ENCODE data around the gene GFPT2. TPM values are rescaled to one million over a fixed set of nuclear protein-coding genes. Genes with fewer than 3 reads are reported as not detected.

Gene GFPT2
- total and polyA plus RNA-seq, 4 experiments from 2014 or later: 0.12 to 1.00 (median 0.13) TPM; not detected in 1

- Mint-ChIP-seq H3K27me3 (no peaks in the 10 kb centered on the region), H3K4me3 (no peak overlapping the region), H3K4me1 (peaks cover 0 to 5% (median 0%) of the 10 kb centered on the region in 4 donors), H3K27ac (peak overlapping the region in 1 of 7 donors; percentile 71), H3K36me3 (no peaks in the 10 kb centered on the region), H3K9me3 (no peaks in the 10 kb centered on the region)
- H3K4me3 ChIP-seq (ENCODE audit: low read length in 2 of 2): no peak overlapping the region
- DNase-seq: no peak
- CTCF ChIA-PET (ENCODE audit: partially characterized antibody): interaction anchor here (1.5 to 6.2 kb wide), 2 partner anchors 9 to 34 kb away, joined by 4 to 56 read pairs; no protein-coding TSS in a partner anchor
- POLR2A ChIA-PET (ENCODE audit: partially characterized antibody): no interaction called here
- intact Hi-C loops (cut with micrococcal nuclease): no loop called here
- no peak overlapping the region for H3K27ac ChIP-seq (ENCODE audit: low read depth, low read length)
- no peaks in the 10 kb centered on the region for H3K27me3 ChIP-seq (ENCODE audit: insufficient read depth, low read length)
- no peaks in the 10 kb centered on the region for H3K4me1 ChIP-seq (ENCODE audit: insufficient read depth, low read length)
- no peaks in the 10 kb centered on the region for H3K9me3 ChIP-seq (ENCODE audit: control insufficient read depth in 1 of 2, low read length in 2 of 2)
- no peaks in the 10 kb centered on the region for H3K36me3 ChIP-seq (ENCODE audit: insufficient read depth, low read length)
These were observed 28.6 kb downstream of the GFPT2 start for GRCh38 chr5:180324601-180324950.

GRCh38 chr5:180323941-180324600 lies 29.1 kb downstream of the GFPT2 start:
- no peak overlapping the region for H3K4me3 ChIP-seq (ENCODE audit: low read length in 2 of 2)

GRCh38 chr5:180323160-180323559 lies 30.0 kb downstream of the GFPT2 start:
- CTCF ChIA-PET (ENCODE audit: partially characterized antibody): interaction anchor here (1.5 kb wide), 1 partner anchor 32 kb away, joined by 4 read pairs; no protein-coding TSS in a partner anchor
- Histone ChIP-seq H3K27me3 (ENCODE audit: insufficient read depth, low read length) (no peaks in the 10 kb centered on the region), H3K4me1 (ENCODE audit: insufficient read depth, low read length) (no peaks in the 10 kb centered on the region), H3K4me3 (ENCODE audit: low read length in 2 of 2) (no peak overlapping the region), H3K9me3 (ENCODE audit: control insufficient read depth in 1 of 2, low read length in 2 of 2) (no peaks in the 10 kb centered on the region), H3K27ac (ENCODE audit: low read depth, low read length) (no peak overlapping the region), H3K36me3 (ENCODE audit: insufficient read depth, low read length) (no peaks in the 10 kb centered on the region)
- DNase-seq: no peak
- Mint-ChIP-seq H3K36me3 (no peaks in the 10 kb centered on the region), H3K9me3 (no peaks in the 10 kb centered on the region), H3K4me3 (no peak overlapping the region), H3K27me3 (peaks cover 1 to 4% of the 10 kb centered on the region in 2 donors), H3K27ac (no peak overlapping the region), H3K4me1 (no peaks in the 10 kb centered on the region)
- intact Hi-C loops (cut with micrococcal nuclease): no loop called here
- POLR2A ChIA-PET (ENCODE audit: partially characterized antibody): no interaction called here

More at GRCh38 chr5:180323941-180324600, 29.1 kb downstream of the GFPT2 start:
- H3K4me1 ChIP-seq (ENCODE audit: insufficient read depth, low read length): no peaks in the 10 kb centered on the region
- H3K4me3 Mint-ChIP-seq: no peak overlapping the region
- ChIA-PET POLR2A (ENCODE audit: partially characterized antibody) (no interaction called here), CTCF (ENCODE audit: partially characterized antibody) (interaction anchor here (1.5 to 6.2 kb wide), 2 partner anchors 9 to 33 kb away, joined by 4 to 56 read pairs; no protein-coding TSS in a partner anchor)
- no peaks in the 10 kb centered on the region for H3K9me3 Mint-ChIP-seq
- H3K4me1 Mint-ChIP-seq: peaks cover 0 to 5% (median 0%) of the 10 kb centered on the region in 4 donors
- H3K27ac ChIP-seq (ENCODE audit: low read depth, low read length): no peak overlapping the region
- intact Hi-C loops (cut with micrococcal nuclease): no loop called here
- H3K36me3 ChIP-seq (ENCODE audit: insufficient read depth, low read length): no peaks in the 10 kb centered on the region
- H3K9me3 ChIP-seq (ENCODE audit: control insufficient read depth in 1 of 2, low read length in 2 of 2): no peaks in the 10 kb centered on the region
- no peaks in the 10 kb centered on the region for H3K27me3 Mint-ChIP-seq
- H3K36me3 Mint-ChIP-seq: no peaks in the 10 kb centered on the region
- DNase-seq: no peak
- peak overlapping the region in 1 of 7 donors; percentile 43 for H3K27ac Mint-ChIP-seq
- no peaks in the 10 kb centered on the region for H3K27me3 ChIP-seq (ENCODE audit: insufficient read depth, low read length)

- H3K36me3 Mint-ChIP-seq: no peaks in the 10 kb centered on the region
- H3K4me3 Mint-ChIP-seq: no peak overlapping the region
- intact Hi-C loops (cut with micrococcal nuclease): loop anchor here (10.0 kb wide), 1 partner anchor 114 kb away; the partner anchor contains the start of gene RASGEF1C
These were observed 34.6 kb downstream of the GFPT2 start for GRCh38 chr5:180318456-180319089.

GRCh38 chr5:180316586-180316985 lies 36.5 kb downstream of the GFPT2 start:
- Mint-ChIP-seq H3K4me3 (no peak overlapping the region), H3K27me3 (peaks cover 3 to 6% of the 10 kb centered on the region in 2 donors), H3K4me1 (peaks cover 0 to 15% (median 4%) of the 10 kb centered on the region in 4 donors), H3K27ac (peak overlapping the region in 1 of 7 donors; percentile 52), H3K36me3 (no peaks in the 10 kb centered on the region), H3K9me3 (peaks cover 0 to under 1% (median 0%) of the 10 kb centered on the region in 8 donors)
- H3K27ac ChIP-seq (ENCODE audit: low read depth, low read length): no peak overlapping the region
- H3K9me3 ChIP-seq (ENCODE audit: control insufficient read depth in 1 of 2, low read length in 2 of 2): no peaks in the 10 kb centered on the region
- no peak for DNase-seq
- no peaks in the 10 kb centered on the region for H3K27me3 ChIP-seq (ENCODE audit: insufficient read depth, low read length)
- no peaks in the 10 kb centered on the region for H3K36me3 ChIP-seq (ENCODE audit: insufficient read depth, low read length)
- POLR2A ChIA-PET (ENCODE audit: partially characterized antibody): interaction anchor here (1.5 kb wide), 1 partner anchor 24 kb away, joined by 25 read pairs; the partner anchor contains the start of gene MAPK9
- intact Hi-C loops (cut with micrococcal nuclease): loop anchor here (10.0 kb wide), 1 partner anchor 112 kb away; the partner anchor contains the start of gene RASGEF1C
- H3K4me1 ChIP-seq (ENCODE audit: insufficient read depth, low read length): no peaks in the 10 kb centered on the region
- CTCF ChIA-PET (ENCODE audit: partially characterized antibody): interaction anchor here (0.9 to 4.5 kb wide), 11 partner anchors 10 to 154 kb away, joined by 3 to 130 read pairs (median 9); partner anchors contain the start of gene MAPK9
- no peak overlapping the region for H3K4me3 ChIP-seq (ENCODE audit: low read length in 2 of 2)

More at GRCh38 chr5:180318456-180319089, 34.6 kb downstream of the GFPT2 start:
- Histone ChIP-seq H3K4me3 (ENCODE audit: low read length in 2 of 2) (no peak overlapping the region), H3K27me3 (ENCODE audit: insufficient read depth, low read length) (no peaks in the 10 kb centered on the region), H3K4me1 (ENCODE audit: insufficient read depth, low read length) (no peaks in the 10 kb centered on the region), H3K27ac (ENCODE audit: low read depth, low read length) (no peak overlapping the region), H3K36me3 (ENCODE audit: insufficient read depth, low read length) (no peaks in the 10 kb centered on the region), H3K9me3 (ENCODE audit: control insufficient read depth in 1 of 2, low read length in 2 of 2) (no peaks in the 10 kb centered on the region)
- ChIA-PET POLR2A (ENCODE audit: partially characterized antibody) (no interaction called here), CTCF (ENCODE audit: partially characterized antibody) (interaction anchor here (1.6 to 2.9 kb wide), 2 partner anchors 10 to 16 kb away, joined by 4 to 32 read pairs; no protein-coding TSS in a partner anchor)
- H3K9me3 Mint-ChIP-seq: no peaks in the 10 kb centered on the region
- no peak for DNase-seq
- H3K4me1 Mint-ChIP-seq: peaks cover 0 to 15% (median 4%) of the 10 kb centered on the region in 4 donors
- H3K27me3 Mint-ChIP-seq: peaks cover 3 to 6% of the 10 kb centered on the region in 2 donors
- H3K27ac Mint-ChIP-seq: no peak overlapping the region

- Histone ChIP-seq H3K36me3 (ENCODE audit: insufficient read depth, low read length) (no peaks in the 10 kb centered on the region), H3K27me3 (ENCODE audit: insufficient read depth, low read length) (no peaks in the 10 kb centered on the region), H3K4me1 (ENCODE audit: insufficient read depth, low read length) (no peaks in the 10 kb centered on the region), H3K9me3 (ENCODE audit: control insufficient read depth in 1 of 2, low read length in 2 of 2) (no peaks in the 10 kb centered on the region), H3K4me3 (ENCODE audit: low read length in 2 of 2) (no peak overlapping the region), H3K27ac (ENCODE audit: low read depth, low read length) (no peak overlapping the region)
- ChIA-PET POLR2A (ENCODE audit: partially characterized antibody) (interaction anchor here (0.8 to 1.5 kb wide), 2 partner anchors 20 to 23 kb away, joined by 3 to 25 read pairs; partner anchors contain the start of gene MAPK9), CTCF (ENCODE audit: partially characterized antibody) (interaction anchor here (0.9 to 4.5 kb wide), 17 partner anchors 10 to 187 kb away, joined by 3 to 130 read pairs (median 4); partner anchors contain the start of gene MAPK9)
- H3K4me3 Mint-ChIP-seq: peak overlapping the region in 1 of 8 donors; percentile 14
- H3K27ac Mint-ChIP-seq: peak overlapping the region in 1 of 7 donors; percentile 2
- peaks cover 0 to 15% (median 4%) of the 10 kb centered on the region in 4 donors for H3K4me1 Mint-ChIP-seq
- no peaks in the 10 kb centered on the region for H3K36me3 Mint-ChIP-seq
- peak; percentile 55 to 73 (median 61) for DNase-seq
- peaks cover 0 to 2% (median 0%) of the 10 kb centered on the region in 8 donors for H3K9me3 Mint-ChIP-seq
- H3K27me3 Mint-ChIP-seq: peaks cover 3 to 6% of the 10 kb centered on the region in 2 donors
- intact Hi-C loops (cut with micrococcal nuclease): loop anchor here (1.0 to 10.0 kb wide), 2 partner anchors 22 to 111 kb away; partner anchors contain the start of gene RASGEF1C
These were observed 37.3 kb downstream of the GFPT2 start for GRCh38 chr5:180315762-180316212.
